ENCODE results near the gene ST7L. TPM values are rescaled to one million over a fixed set of nuclear protein-coding genes. Genes with fewer than 3 reads are reported as not detected.

ST7L gene
- total and polyA plus RNA-seq, 10 of the 15 experiments (the other 5 are each of a cell fraction or from before 2014, with no cell fraction given) = 3.6 to 13.7 (median 8.9) TPM

- WGBS (ENCODE audit: insufficient coverage, insufficient replicate concordance, low lambda C conversion rate, missing lambda C conversion rate) = 95% methylated on average over 3 of the region's 3 CpGs
- Histone ChIP-seq H3K27me3 (replicated peaks in 1 of 2; ENCODE audit: control insufficient read depth in 2 of 2, insufficient read depth in 2 of 2, low read length in 1 of 2) (no peaks in the 10 kb centered on the region), H2AFZ (ENCODE audit: control insufficient read depth, low read depth, low read length) (no peak overlapping the region), H3K9ac (ENCODE audit: control insufficient read depth, insufficient read depth, low read length) (no peak overlapping the region), H3K4me3 (no peak overlapping the region), H3K4me2 (ENCODE audit: control insufficient read depth, insufficient read depth) (no peak overlapping the region), H3K9me3 (replicated peaks; ENCODE audit: control insufficient read depth, insufficient read depth, low read length) (no peaks in the 10 kb centered on the region), H3K36me3 (ENCODE audit: control insufficient read depth in 2 of 2, insufficient read depth in 2 of 2, low read length in 1 of 2) (no peaks in the 10 kb centered on the region), H3K27ac (ENCODE audit: control insufficient read depth, insufficient read depth) (no peak overlapping the region), H3K79me2 (ENCODE audit: control insufficient read depth, insufficient read depth, low read length) (no peaks in the 10 kb centered on the region), H3K4me1 (ENCODE audit: control insufficient read depth, insufficient read depth, low read length) (no peaks in the 10 kb centered on the region), H4K20me1 (ENCODE audit: control insufficient read depth, insufficient read depth) (no peaks in the 10 kb centered on the region)
- ChIA-PET POLR2A (interaction anchor here (0.7 to 1.1 kb wide), 4 partner anchors 8 to 81 kb away, joined by 3 to 8 read pairs (median 4); no protein-coding TSS in a partner anchor), RAD21 (ENCODE audit: unreplicated experiment) (no interaction called here), SMC1A (ENCODE audit: uncharacterized antibody, unreplicated experiment) (interaction anchor here (0.9 to 1.8 kb wide), 3 partner anchors 16 to 65 kb away, joined by 3 to 7 read pairs (median 4); no protein-coding TSS in a partner anchor), CTCF (interaction anchor here (1.1 to 1.2 kb wide), 3 partner anchors 15 to 23 kb away, joined by 3 to 5 read pairs (median 3); no protein-coding TSS in a partner anchor)
- intact Hi-C loops (cut with micrococcal nuclease; ENCODE audit: unreplicated experiment) (no loop called here), in situ Hi-C loops (cut with MboI) (no loop called here)
- no peak for FAIRE-seq
- TF ChIP-seq SMC3 (IDR thresholded peaks at IDR 0.05; ENCODE audit: borderline replicate concordance, low read length) (no peak), STAT1 (conservative IDR thresholded peaks at IDR 0.05) (no peak), RUNX3 (IDR thresholded peaks at IDR 0.05; ENCODE audit: low read length) (no peak), EZH2 (IDR thresholded peaks at IDR 0.05; ENCODE audit: borderline replicate concordance, control insufficient read depth, low read depth, low read length) (no peak), PML (IDR thresholded peaks at IDR 0.05; ENCODE audit: low read length) (no peak), BCLAF1 (IDR thresholded peaks at IDR 0.05) (no peak), NR2C2 (IDR thresholded peaks at IDR 0.05; ENCODE audit: borderline replicate concordance, control insufficient read depth, insufficient read length, low read depth) (no peak), ZNF384 (IDR thresholded peaks at IDR 0.05; ENCODE audit: borderline replicate concordance, low read depth, low read length) (no peak), ATF7 (IDR thresholded peaks at IDR 0.05; ENCODE audit: low read depth) (no peak), NKRF (conservative IDR thresholded peaks at IDR 0.05) (no peak), NFYB (IDR thresholded peaks at IDR 0.05; ENCODE audit: insufficient read depth, low read depth, low read length) (no peak), ETV6 (conservative IDR thresholded peaks at IDR 0.05 in 1 of 2, IDR thresholded peaks at IDR 0.05 in 1 of 2; ENCODE audit: borderline replicate concordance in 1 of 2, low read depth in 1 of 2) (no peak), SMAD1 (IDR thresholded peaks at IDR 0.05; ENCODE audit: low read depth, partially characterized antibody) (no peak)
- no TSS peak for BruUV-seq (replicated peaks)
- DNase-seq (ENCODE audit: low read depth, low spot score) = no peak
- no peak for ATAC-seq
Observed at GRCh38 chr1:112538883-112539282, 80.1 kb downstream of the ST7L start.

All from GM12878 (cell line).